Glomerular endothelial cell (primary cell): ENCODE measurements around the gene INSC. TPM values are rescaled to one million over a fixed set of nuclear protein-coding genes. Genes with fewer than 3 reads are reported as not detected.
A peak's percentile ranks its signal among the peaks of the same experiment; 100 is the strongest.
"Not testable (repeated sequence)": the region's sequence is repeated elsewhere in the genome, so short reads cannot be mapped to it uniquely, and the experiment has no call there.

Source experiments
- DNase-seq: peaks from one replicate; pipeline ENCODE4 v3.0.0-alpha.2; 2011; ENCODE audit warnings: low read depth, low spot score; ENCODE audit errors: extremely low read depth
- total RNA-seq: library from RNA; depleted of rRNA; stranded (reverse); fragments of >200 nt; gene quantifications from 2 replicates; pipeline ENCODE4 v1.2.3, GENCODE V29; 2015

Gene INSC, protein sequence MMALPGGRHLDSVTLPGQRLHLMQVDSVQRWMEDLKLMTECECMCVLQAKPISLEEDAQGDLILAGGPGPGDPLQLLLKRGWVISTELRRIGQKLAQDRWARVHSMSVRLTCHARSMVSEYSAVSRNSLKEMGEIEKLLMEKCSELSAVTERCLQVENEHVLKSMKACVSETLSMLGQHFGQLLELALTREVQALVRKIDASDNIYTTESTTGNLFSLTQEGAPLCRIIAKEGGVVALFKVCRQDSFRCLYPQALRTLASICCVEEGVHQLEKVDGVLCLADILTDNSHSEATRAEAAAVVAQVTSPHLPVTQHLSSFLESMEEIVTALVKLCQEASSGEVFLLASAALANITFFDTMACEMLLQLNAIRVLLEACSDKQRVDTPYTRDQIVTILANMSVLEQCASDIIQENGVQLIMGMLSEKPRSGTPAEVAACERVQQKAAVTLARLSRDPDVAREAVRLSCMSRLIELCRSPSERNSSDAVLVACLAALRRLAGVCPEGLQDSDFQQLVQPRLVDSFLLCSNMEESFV
- 0.18 TPM in 1 of 2 replicates, not detected in the other for total RNA-seq

GRCh38 chr11:15114501-15115475, at the start of gene INSC:
TSS of gene INSC (plus strand) at chr11:15114923. CDS start at chr11:15149175, 34,252 bp downstream.
- DNase-seq, result no peak

DNA sequence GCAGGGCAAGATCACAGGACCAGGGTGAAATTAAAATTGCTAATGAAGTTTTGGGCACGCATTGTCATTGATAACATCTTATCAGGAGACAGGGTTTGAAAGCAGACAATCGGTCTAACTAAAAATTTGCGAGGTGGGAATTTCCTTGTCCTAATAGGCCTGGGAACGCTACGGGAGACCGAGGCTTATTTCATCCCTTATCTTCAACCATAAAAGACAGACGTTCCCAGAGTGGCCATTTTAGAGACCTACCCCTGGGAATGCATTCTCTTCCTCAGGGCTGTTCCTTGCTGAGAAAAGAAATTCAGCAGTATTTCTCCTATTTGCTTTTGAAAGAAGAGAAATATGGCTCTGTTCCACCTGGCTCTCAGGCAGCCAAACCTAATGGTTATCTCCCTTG, 45.0 kb upstream of the INSC start:
- not testable (repeated sequence) for DNase-seq

DNA sequence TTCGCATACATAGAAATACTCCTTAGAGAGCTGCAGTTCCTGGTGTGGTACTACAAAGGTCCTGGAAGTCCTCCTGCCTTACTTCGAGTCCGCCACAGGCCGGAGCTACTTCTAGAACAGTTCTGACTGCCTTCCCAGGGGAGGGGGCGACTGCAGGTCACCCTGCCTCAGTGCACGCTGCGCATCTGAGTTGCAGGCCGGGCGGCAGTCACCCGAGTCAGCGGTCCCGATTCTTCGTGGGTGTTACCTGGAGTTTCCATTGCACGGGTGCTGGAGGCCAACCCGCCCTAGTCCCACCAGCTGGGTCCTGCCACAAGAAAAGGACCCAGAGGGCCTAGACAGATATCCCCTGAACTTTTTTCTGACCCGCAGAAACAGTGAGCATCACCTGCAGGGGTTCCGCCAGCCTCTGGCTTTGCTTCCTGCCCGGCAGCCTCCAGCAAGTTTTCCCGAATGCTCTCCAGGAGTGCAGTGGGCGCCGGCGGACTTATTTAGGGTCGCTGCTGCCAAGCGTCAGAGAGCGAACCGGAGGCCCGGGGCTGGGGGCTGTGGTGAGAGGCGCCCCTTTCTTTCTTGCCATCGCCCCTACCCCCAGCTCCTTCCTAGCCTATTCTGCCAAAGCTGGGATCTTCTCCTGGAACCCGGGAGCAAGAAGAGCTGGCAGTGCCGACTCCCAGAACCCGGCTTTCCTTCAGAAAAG, 43.0 kb upstream of the INSC start:
- DNase-seq, result no peak

GRCh38 chr11:15072551-15073143, 42.1 kb upstream of the INSC start:
- DNase-seq, result no peak

- DNase-seq, result no peak
Measured at GRCh38 chr11:15073361-15074205, 41.1 kb upstream of the INSC start, which contains the start of gene CALCB. TSS of gene CALCB (plus strand) at chr11:15073593. CDS start at chr11:15074719, 1,126 bp downstream.

GRCh38 chr11:15074206-15075161, 40.2 kb upstream of the INSC start:
- peak; percentile 14 for DNase-seq

DNA sequence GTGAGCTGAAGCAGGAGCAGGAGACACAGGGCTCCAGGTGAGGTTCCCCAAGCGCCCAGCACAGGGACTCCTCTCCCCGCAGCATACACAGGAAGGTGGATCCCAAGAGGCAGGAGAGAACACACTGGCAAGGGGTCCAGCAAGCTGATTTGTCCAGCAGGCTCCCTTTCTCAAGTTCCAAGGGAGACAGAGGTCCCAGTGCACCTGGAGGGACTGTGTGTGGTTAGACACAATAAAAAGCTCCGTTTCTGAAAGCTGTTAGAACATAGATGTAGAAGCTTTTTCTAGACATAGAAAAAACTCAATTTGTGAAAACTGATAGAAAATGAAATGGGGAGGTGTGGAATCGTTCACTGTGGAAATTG, 39.6 kb upstream of the INSC start:
- no peak for DNase-seq

DNA sequence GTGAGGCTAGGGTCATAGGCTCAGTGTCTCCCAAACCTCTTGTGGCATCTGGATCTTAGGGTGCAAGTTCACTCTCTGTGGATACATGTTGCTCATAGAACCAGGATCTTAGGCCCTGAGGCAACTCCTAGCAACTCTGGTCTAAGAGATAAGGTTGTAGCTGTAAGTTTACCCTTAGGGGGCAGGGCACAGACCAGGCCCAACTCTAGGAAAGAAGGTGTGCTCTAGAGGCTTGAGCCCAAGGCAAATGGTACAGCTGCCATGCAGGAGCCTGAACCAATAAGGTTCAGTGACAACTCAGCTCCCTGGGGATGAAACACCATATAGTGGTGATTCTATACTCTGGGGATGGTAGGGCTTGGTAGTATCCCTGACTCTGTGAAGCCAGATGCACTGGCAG, 23.5 kb upstream of the INSC start:
- no peak for DNase-seq

DNA sequence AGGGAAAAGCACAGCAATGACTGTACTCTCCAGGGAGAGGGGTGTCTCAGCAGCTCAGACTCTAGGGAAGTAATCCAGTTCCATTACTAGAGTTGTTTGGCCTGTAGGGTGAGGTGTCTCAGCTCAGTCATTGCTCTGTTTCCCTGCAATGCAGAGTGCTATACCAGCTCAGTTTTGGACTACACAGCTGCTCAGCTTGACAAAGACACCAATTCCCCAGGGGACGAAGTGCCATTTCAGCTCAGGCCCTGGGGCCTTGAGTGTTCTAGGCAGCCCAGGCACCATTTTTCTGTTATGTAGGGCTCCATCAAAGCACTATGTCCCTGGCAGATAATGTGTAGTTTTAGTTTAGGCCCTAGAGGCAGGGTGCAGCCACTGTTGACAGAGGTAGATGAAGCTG, 23.1 kb upstream of the INSC start:
- no peak for DNase-seq

- no peak for DNase-seq
Measured at GRCh38 chr11:15093432-15093831, 21.3 kb upstream of the INSC start.

- no peak for DNase-seq
Measured at GRCh38 chr11:15095736-15096228, 18.9 kb upstream of the INSC start.

- DNase-seq, result no peak
Measured at GRCh38 chr11:15097411-15097810, 17.3 kb upstream of the INSC start.

- no peak for DNase-seq
Measured at GRCh38 chr11:15099267-15099666, 15.5 kb upstream of the INSC start.

GRCh38 chr11:15101072-15101709, 13.5 kb upstream of the INSC start:
- peak; percentile 37 for DNase-seq

- no peak for DNase-seq
Measured at GRCh38 chr11:15104166-15104565, 10.6 kb upstream of the INSC start.

DNA sequence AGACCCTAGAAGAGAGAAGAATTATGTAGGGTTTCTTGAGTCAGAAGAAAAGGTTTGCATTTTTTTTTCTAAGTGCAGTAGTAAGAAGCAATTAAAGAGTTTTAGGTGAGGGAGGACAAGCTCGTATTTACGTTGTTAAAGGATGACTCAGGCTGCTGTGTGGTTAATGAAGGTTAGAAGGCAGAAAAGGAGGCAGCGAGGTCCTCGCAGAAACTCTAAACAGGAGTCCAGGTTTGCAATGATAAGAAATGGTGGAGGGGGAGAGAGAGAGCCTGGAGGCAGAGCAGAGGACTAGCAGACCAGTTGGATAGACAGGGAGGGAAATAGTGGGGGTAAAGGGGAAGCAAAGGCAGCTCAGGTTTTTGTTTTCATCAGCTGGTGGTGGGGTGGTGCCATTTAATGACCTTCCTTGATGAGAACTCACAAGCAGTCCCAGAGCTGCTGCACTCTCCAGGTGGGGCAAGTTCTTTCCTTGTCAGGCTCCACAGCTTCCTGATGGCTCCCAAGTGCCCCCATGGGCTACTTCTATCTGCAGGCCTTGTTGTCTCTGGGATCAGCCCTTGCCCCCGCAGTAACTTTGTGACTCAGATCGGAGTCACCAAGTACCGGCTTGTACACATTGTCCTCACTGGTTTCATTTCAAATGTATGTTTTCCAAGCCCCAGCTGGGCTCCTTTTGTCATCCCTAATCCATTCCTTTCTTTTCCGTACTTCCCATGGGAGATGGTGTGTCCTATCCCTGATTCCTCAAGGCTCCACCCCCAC, 8.3 kb upstream of the INSC start:
- no peak for DNase-seq
